ENCODE measurements around the gene YBX3.

GRCh38 chr12:10722502-10722904 lies 620 bp downstream of the YBX3 start:
- TF ChIP-seq CTCF (conservative IDR thresholded peaks at IDR 0.05; ENCODE audit: low read depth, low read length) (no peak), EZH2phosphoT487 (IDR thresholded peaks at IDR 0.05; ENCODE audit: borderline replicate concordance, low read length) (no peak), EZH2 (IDR thresholded peaks at IDR 0.05; ENCODE audit: low read length, unreplicated experiment) (no peak)

All from PC-3 (cell line).